DMS79 (cell line): ENCODE results near the gene AGPAT2.

ENCODE experiments used
- DNase-seq: peaks from one replicate; lab custom pipeline; 2025; lab: John Stamatoyannopoulos, UW

AGPAT2 gene

DNA sequence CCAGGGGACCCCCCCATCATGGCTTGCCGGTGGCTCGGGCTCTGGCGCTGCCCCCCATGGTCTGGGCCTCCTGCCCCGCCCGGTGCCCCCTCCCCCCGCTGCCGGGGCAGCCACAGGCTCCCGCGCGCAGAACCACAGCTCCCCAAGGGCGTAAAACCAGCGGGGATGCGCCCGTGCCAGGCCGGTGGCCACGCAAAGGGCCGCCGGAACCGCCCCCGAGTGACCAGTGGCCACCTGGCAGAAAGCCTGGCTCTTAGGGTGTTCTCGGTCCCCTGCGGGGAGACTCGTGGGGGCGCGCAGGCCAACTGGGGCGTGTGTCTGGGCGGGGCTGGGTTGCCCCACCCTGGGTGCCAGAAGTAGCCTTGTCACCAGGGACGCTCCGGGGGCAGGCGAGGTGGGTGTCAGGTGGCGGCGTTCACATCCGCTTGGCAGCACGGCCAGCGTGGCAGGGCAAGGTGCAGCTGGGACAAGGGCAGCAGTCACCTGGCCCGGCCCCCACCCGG is 515 bp upstream of the AGPAT2 start:
- no peak for DNase-seq

DNA sequence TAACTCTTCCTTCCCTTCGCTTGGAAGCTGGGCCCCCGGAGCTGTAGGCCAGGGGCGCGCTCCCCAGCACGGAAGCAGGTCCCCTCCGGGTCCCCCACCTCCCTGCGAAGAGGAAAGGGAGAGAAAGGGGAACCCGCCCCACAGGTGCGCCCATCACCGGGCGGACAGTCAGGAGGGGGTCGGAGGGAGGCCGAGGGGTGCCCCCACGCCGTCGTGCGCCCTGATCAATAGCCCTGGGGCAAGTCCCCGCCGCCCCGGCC is 793 bp downstream of the AGPAT2 start:
- no peak for DNase-seq

GRCh38 chr9:136685790-136686533 is 1.3 kb downstream of the AGPAT2 start:
- DNase-seq = no peak

GRCh38 chr9:136685216-136685615 is 2.0 kb downstream of the AGPAT2 start:
- DNase-seq = no peak

DNA sequence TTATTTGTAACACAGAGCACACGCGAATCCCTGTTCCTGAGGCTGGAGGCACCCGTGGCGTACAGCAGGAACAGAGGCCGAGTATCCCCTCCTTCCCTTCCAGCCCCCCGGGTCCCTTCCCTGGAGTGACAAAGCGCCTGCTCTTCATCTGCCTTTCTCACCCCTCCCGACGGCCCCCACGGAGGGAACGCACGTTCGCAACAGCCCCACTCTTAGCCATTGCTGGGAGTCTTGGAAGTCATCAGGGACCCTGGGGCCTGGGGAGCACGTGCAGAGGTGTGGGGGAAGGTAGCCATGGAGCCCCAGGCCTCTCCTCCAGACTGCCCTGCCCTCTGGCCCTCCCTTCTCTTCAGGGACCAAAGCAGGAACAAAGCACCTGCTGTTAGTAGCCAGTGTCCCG is 2.5 kb downstream of the AGPAT2 start:
- DNase-seq = no peak

DNA sequence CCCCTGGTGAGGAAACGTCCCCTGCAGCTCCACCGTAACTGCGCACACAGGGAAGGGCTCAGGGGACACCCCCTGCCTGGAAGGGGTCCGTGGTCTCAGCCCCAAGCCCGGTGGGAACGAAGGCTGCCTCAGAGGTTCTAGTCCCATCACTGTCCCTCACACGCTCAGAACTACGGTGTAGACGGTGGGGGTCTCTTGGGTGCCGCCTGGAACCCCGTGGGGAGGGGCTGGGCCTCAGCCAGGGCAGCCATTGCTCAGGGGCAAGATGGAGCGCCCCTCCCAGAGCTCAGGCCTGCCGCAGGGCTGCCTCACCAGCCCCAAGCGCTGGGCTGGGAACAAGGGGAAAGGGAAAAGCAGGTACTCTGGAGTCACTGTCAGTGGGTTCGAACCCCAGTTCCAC is 2.9 kb downstream of the AGPAT2 start:
- no peak for DNase-seq

DNA sequence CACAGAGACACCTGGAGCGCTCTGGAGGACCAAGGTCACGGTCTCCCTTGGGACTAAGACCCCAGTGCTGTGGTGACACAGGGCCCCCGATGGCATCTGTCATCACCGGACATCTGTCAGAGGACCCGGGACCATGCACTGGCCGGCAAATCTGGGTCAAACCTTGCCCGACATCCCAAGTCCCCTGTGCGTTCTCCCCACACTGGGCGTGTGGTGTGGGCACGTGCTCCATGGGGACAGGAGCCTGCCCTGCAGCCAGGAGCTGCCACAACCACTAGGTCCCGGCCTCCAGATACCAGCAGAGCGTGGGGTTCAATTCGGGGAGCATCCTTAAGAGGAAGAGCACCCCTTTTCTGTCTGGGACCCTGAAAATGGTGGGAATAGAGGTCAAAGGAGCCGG is 3.5 kb downstream of the AGPAT2 start:
- no peak for DNase-seq

GRCh38 chr9:136683173-136683745 is 4.0 kb downstream of the AGPAT2 start:
- DNase-seq = no peak

DNA sequence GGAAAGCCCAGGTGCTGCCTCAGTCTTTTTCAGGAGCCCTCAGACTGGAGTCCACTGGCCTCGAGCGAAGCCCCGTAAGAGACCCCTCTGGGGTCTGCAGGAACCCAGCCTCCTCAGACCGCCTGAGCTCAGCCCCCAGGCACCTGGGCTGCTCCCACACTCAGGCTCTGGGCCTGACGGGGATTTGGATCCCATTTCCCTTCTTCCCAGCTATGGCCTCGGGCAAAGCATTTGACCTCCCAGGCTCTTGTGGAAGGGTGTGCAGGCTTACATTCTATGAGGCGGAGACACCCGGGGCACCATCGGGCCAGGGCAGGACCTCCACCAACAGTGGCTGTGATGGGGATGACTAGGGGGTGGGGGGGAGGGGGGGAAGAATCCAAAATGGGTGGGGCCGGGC is 4.5 kb downstream of the AGPAT2 start:
- no peak for DNase-seq

DNA sequence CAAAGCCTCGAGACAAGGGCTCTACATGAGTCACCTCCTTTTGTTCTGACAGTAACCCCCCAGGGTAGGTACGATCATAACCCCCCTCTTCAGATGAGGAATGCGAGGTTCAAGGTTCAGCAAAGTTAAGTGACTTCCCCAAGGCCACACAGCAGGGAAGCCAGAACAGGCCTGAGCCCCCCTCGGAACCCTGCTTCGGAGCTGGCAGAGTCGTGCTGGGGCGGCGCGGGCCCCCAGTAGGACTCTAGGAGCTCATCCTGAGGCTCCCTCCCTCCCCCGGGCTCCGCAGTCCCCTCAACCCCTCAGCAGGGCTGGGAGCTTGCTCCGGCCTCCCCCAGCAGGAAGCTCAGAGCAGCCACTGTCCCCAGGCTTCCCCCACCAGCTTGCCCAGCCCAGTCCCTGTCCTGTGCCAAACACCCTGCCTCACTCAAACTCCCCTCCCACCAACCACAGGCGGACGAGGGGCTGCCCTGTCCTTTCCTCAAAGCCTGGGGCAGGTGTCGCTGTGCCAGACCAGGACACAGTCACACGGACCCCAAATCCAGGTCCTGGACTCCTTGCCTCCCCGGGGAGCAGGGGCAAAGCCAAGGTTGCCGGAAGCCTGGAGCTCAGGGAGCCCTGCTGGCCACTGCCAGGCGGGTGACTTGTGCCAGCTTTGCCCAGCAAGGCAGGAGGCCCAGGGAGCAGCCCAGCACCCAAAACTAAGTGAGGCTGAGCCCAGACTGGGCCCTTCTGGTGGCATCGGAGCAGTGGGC is 5.1 kb downstream of the AGPAT2 start:
- no peak for DNase-seq

- DNase-seq = no peak
These were observed 6.2 kb downstream of the AGPAT2 start for GRCh38 chr9:136681029-136681428.

- DNase-seq = no peak
These were observed 7.8 kb downstream of the AGPAT2 start for GRCh38 chr9:136679431-136679941.

DNA sequence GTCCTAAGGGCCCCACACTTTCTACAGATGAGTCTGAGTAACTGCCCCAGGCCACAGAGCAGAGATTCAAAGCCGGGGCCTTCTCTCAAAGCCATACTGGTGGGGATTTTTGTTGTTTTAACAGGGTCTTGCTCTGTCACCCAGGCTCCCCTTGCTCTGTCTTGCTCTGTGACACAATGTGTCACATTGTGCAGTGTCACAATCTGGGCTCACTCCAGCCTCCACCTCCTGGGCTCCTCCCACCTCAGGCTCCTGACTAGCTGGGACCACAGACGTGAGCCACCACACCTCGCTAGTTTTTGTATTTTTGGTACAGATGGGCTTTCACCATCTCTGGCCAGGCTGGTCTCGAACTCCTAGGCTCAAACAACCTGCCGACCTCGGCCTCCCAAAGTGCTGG is 8.6 kb downstream of the AGPAT2 start:
- no peak for DNase-seq

DNA sequence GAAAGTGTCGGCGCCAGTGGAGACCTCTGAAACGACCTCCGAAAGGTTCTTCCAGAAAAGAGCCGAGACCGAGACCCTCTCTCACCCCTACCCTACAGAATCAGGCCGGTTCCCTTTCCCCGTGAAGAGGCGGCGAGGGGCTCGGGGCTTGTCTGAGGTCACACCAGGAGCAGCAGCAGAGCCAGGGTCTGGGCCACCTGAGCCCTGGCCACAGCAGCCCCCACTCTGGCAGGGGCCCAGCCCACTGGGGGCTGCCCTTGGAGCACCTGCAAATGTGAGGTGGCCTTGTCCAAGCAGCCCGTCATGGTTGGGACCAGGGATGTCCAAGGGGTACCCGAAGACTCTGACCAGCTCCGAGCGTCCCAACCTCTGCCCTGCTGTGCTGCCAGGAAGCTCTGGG is 9.2 kb downstream of the AGPAT2 start:
- no peak for DNase-seq

DNA sequence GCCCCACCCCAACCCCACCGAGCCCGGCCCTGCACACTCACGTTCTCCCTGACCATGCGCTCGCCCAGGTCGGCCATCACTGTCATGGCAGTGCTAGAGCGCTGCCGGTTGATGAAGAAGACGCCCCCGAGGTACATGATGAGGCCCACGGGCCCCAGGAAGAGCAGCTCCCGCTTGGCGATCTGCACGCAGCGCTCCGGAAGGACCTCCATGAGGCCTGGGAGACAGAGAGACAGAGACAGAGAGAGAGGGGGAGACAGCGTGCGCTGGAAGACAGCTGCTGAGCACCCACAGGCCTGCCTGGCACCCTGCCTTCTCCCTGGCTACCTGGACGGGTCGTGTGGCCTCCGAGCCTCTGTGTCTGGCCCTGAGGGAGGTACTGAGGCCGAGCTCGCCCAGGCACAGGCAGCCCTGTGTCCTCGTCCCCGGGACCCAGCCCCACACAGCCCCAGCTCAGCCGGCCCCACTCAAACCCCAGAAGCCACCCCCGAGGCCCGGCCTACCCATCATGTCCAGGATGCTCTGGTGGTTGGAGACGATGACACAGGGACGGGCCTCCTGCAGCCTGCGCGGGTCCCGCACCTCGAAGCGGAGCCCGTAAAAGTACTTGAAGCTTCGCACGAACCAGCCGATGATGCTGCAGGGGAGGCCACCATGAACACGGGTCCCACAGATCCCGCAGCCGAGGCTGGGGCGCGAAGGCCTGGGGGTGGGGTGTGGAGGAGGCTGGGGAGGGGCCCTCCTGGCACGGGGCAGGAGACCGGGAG is 10.2 kb downstream of the AGPAT2 start:
- DNase-seq = no peak

- no peak for DNase-seq
These were observed 10.9 kb downstream of the AGPAT2 start for GRCh38 chr9:136676297-136676794.

GRCh38 chr9:136675477-136676296 is 11.6 kb downstream of the AGPAT2 start:
- no peak for DNase-seq

DNA sequence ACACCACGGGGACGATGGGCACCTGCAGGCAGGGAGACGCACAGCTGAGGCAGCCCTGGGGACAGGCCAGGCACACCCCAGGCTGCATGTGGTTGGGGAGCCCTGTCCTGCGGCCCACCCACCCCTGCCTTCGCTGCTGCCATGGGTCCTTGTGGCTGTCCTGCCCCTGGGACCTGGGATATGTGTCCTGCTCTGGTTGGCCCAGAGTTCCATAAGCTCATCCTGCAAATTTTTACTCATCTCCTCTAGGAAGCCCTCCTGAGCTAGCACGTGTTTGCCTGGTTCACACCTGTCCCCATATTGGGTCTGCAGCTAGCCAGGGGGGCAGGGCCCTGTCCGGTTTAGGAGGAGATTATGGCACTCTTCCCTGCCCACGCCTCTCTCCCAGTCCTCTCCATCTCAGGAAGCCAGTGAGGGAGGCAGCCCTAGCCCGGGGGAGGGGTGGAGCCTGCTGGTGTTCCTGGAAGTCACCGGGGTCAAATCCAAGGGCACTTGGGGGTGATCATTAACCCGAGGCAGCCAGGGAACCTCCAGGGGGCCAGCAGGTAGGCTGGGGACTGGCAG is 12.4 kb downstream of the AGPAT2 start:
- no peak for DNase-seq

GRCh38 chr9:136673975-136674785 is 13.1 kb downstream of the AGPAT2 start:
- no peak for DNase-seq
